NCI-H524 (cell line): ENCODE data around the gene ZHX3.
A peak's percentile ranks its signal among the peaks of the same experiment; 100 is the strongest.
"Not testable (repeated sequence)": the region's sequence is repeated elsewhere in the genome, so short reads cannot be mapped to it uniquely, and the experiment has no call there.

Experiments
- DNase-seq, 2 experiments: peaks; one replicate each; lab custom pipeline; 2025; lab: John Stamatoyannopoulos, UW

Gene ZHX3

DNA sequence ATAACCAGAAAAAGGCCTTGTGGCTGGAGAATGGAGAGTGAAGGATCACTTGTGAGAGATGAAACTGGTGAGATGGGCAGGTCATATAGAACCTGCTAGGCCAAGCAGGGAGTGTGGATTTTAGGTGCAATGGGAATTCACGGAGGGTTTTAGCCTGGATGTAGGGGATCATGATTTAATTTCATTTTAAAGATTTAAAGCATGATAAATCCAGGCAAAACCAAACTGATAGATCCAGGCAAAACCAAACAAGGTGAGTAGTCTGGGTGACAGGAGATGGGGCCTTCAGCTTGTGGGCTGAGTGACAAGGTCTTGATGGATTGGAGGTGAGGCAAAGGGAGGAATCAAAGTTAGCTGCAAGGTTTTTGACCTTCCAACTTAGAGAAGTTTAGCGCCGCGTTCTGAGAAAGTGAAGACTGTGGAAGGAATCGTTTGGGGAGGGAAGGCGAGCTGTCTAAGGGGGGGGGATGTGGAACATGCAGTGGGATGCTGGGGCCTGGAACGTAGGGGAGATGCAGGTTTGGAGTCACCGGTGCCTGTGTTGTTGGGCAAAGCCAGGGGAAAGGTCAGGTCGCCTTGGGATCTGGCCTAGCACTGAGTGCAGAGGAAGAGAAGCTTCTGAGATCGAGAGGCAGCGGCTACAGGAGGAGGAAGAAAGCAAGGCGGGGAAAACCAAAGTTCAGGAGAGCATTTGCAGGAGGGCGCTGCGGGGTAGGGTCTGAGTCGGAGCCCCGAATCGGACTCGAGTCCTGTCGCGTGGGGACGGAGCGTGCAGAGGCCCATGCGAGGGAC is 181.4 kb downstream of the ZHX3 start:
- no peak for DNase-seq

GRCh38 chr20:41135187-41135887 is 182.2 kb downstream of the ZHX3 start:
- peak in 1 of 2 experiments; percentile 40 for DNase-seq

DNA sequence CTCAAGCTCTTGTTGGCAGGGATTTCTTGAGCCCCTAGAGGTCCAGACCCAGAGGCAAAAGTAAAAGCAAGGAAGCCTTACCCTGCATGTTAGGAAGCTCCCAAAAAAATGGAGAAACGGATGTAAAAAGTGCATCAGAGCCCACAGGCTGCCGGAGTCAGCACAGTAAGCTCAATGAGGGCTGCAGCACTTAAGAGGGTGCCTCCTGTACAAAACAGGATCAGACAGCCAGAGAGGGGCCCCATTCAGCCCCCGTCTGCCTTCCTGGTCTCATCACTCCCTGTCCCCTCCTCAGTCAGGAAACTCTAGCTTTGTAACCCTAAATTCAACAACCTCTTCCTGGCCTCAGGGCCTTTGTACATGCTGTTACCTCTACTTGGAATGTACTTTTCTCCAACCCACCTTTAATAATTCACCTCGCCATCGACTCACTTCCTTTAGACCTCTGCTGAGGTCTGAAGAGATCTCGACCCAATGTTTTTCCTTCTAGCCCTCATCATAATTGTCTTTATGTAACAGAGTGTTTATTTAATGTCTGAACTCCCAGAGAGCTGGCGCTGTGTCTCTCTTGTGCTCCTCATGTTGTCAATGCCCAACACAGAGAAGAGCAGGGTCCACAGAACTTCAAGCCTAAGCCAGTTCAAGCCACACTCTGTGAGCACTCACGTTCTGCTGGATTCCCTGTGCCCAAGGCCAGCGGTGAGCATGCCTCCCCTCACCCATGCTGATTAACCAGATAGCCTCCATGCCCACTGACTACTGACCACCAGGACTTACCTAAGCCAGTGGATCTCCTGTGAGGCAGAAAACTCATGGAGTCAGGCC is 183.0 kb downstream of the ZHX3 start:
- DNase-seq = no peak

DNA sequence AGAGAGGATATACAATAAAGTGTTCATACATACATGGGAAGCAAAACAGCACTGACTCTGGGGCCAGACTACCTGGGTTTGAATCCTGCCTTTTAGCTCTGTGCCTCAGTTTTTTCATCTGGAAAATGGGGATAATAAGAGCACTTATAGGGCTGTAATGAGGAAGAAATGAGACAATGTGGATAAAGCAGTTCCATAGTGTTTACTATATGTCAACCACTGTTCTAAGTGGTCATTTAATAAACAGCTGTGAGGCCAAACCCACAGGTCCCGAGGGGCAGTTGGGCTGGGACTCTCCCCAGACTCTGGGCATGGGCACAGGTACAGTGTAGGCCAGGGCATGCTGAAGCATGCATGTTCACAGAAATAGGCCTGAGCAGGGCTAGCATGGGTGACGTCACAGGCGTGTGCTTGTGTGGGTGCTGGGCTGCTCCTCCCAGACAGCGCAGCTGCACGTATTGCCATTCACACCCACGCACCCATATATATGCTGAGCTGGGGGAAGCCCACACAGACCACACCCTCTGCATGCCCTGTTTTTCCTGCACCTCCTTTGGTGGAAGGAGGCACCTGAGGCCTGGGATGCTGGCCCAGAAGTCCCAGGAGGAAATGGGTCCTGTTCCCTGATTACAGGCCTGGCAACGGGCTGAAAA is 183.7 kb downstream of the ZHX3 start:
- DNase-seq = no peak

- DNase-seq = not testable (repeated sequence)
These were observed 185.1 kb downstream of the ZHX3 start for GRCh38 chr20:41132388-41132775.

GRCh38 chr20:41131594-41132387 is 185.7 kb downstream of the ZHX3 start:
- DNase-seq = no peak
